ENCODE data around the gene MYOM1.

DNA sequence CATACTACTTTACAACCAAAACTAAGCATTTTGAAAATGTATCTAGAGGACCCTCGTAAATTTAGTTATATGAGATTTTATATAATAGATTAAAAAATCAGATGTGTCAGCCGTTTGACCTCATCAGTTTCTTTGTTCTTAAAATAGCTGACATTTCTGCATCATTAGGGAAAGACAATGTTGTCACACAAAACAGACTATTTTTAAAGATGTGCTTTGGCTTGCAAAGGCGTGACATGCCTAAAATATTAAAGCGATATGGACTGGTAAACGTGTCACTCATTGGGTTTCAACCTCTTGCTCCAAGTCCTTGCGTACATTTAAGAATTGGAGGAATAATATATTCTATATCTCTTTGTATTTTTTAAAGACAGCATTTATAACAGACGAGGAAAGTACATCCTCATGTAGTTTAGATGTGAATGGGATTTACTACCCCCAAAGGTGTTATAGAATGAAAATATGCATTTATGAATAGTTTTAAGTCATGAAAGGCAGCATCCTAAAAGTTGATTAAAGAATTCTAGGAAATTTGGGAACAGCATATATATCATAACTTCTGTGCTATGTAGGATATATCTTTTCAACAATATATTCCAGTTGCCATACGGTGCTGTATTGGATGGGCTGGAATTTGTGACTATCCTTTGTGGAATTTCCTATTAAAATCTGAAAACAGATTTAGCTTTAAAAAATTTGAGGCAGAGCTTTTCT, 31.6 kb upstream of the MYOM1 start:
- TF ChIP-seq, protein P1, sequence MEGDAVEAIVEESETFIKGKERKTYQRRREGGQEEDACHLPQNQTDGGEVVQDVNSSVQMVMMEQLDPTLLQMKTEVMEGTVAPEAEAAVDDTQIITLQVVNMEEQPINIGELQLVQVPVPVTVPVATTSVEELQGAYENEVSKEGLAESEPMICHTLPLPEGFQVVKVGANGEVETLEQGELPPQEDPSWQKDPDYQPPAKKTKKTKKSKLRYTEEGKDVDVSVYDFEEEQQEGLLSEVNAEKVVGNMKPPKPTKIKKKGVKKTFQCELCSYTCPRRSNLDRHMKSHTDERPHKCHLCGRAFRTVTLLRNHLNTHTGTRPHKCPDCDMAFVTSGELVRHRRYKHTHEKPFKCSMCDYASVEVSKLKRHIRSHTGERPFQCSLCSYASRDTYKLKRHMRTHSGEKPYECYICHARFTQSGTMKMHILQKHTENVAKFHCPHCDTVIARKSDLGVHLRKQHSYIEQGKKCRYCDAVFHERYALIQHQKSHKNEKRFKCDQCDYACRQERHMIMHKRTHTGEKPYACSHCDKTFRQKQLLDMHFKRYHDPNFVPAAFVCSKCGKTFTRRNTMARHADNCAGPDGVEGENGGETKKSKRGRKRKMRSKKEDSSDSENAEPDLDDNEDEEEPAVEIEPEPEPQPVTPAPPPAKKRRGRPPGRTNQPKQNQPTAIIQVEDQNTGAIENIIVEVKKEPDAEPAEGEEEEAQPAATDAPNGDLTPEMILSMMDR (IDR thresholded peaks at IDR 0.05): no peak
- TF ChIP-seq POLR2A (IDR thresholded peaks at IDR 0.05): no peak

Data from uterus (tissue), 2 donors.